RWPE1 (cell line): ENCODE measurements around the gene BCL2L12.

Experiments used
- CTCF ChIA-PET: fragments of 350-600 bp; sonication (Branson Sonifier 250); formaldehyde crosslinking; extraction: SDS; loops from one replicate; lab custom pipeline; 2021; lab: Yijun Ruan, JAX
- POLR2A ChIA-PET: fragments of 400-600 bp; formaldehyde crosslinking; extraction: SDS; loops from one replicate; lab custom pipeline; 2020; ENCODE audit warnings: antibody characterized with exemption; ENCODE audit not compliant: low non-redundant PET; lab: Yijun Ruan, JAX
- DNase-seq: peaks from one replicate; pipeline ENCODE4 v3.0.0; 2012; ENCODE audit warnings: low spot score
- H3K27ac ChIP-seq: fragments of 450-650 bp; 2 replicates; pipeline ENCODE4 v1.5.1; 2017
- CTCF ChIP-seq: fragments of 450-650 bp; conservative IDR thresholded peaks from 2 replicates; pipeline ENCODE4 v1.5.1; 2017; ENCODE audit warnings: low read depth, mild to moderate bottlenecking

Gene BCL2L12

GRCh38 chr19:49656456-49657109, 9.2 kb upstream of the BCL2L12 start:
- CTCF ChIA-PET, result interaction anchor here (0.6 to 1.1 kb wide), 2 partner anchors 16 to 19 kb away, joined by 4 read pairs; no protein-coding TSS in a partner anchor
- H3K27ac ChIP-seq, result peak overlapping the region; percentile 38
- no peak for DNase-seq
- no peak for TF ChIP-seq CTCF
- POLR2A ChIA-PET, result no interaction called here

DNA sequence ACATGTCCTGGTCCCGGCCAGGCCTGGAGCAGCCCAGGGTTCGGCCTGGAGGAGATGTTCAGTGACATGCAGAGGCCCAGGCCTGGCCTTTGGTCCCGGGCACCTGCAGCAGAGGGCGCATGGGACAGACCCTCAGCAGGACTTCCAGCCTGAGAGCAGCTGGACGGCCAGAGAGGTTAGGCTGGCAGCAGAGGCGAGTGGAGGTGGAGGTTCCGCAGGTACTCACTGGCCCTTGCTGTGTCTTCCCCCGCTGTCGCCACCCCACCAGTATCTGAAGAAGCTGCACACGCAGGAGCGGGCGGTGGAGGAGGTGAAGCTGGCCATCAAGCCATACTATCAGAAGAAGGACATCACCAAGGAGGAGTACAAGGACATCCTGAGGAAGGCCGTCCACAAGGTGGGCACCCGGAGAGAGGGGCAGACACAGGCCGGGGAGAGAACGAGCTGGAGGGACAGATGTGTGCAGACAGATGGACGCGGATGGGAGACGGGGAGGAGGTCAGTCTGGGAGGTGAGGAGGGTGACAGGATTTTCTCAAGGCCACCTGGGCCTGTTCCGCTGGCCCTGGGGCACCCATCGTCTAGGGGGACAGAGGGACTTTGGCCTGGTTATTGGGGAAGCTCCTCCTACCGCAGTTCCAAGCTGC, 8.1 kb upstream of the BCL2L12 start:
- ChIA-PET POLR2A (no interaction called here), CTCF (interaction anchor here (1.1 kb wide), 1 partner anchor 18 kb away, joined by 4 read pairs; no protein-coding TSS in a partner anchor)

GRCh38 chr19:49658139-49658517, 7.6 kb upstream of the BCL2L12 start:
- no peak for TF ChIP-seq CTCF
- ChIA-PET CTCF (no interaction called here), POLR2A (no interaction called here)
- no peak for DNase-seq
- H3K27ac ChIP-seq, result peak overlapping the region; percentile 38; the same call in 1 of the 2 replicates

More for the DNA sequence above, 8.1 kb upstream of the BCL2L12 start:
- TF ChIP-seq CTCF, result no peak
- DNase-seq, result no peak
- peak overlapping the region; percentile 38 for H3K27ac ChIP-seq

GRCh38 chr19:49658566-49659442, 6.9 kb upstream of the BCL2L12 start:
- no peak for TF ChIP-seq CTCF
- POLR2A ChIA-PET, result no interaction called here

GRCh38 chr19:49660338-49660961, 5.3 kb upstream of the BCL2L12 start:
- no peak for DNase-seq
- POLR2A ChIA-PET, result no interaction called here
- CTCF ChIA-PET, result no interaction called here
- peak overlapping the region; percentile 97 for H3K27ac ChIP-seq
- no peak for TF ChIP-seq CTCF

More at GRCh38 chr19:49658566-49659442, 6.9 kb upstream of the BCL2L12 start:
- DNase-seq, result no peak
- peak overlapping the region; percentile 97 for H3K27ac ChIP-seq
- CTCF ChIA-PET, result interaction anchor here (0.6 kb wide), 1 partner anchor 14 kb away, joined by 3 read pairs; no protein-coding TSS in a partner anchor
